NCI-H1694 treated with DMSO at 0.1 percent for 48 hours (cell line): Measurements from ENCODE around the gene CDK5RAP1.
A peak's percentile ranks its signal among the peaks of the same experiment; 100 is the strongest.
"Not testable (repeated sequence)": the region's sequence is repeated elsewhere in the genome, so short reads cannot be mapped to it uniquely, and the experiment has no call there.

Experiments
- DNase-seq: peaks from one replicate; lab custom pipeline; 2025; lab: John Stamatoyannopoulos, UW

The CDK5RAP1 gene

GRCh38 chr20:33401184-33401920, at the start of gene CDK5RAP1:
CDK5RAP1 (minus strand) TSS chr20:33401519; CDS start chr20:33397064, 4,455 bp downstream.
- peak; percentile 66 for DNase-seq

- no peak for DNase-seq
Measured at GRCh38 chr20:33450867-33451266, 49.5 kb upstream of the CDK5RAP1 start.

GRCh38 chr20:33445881-33446625, 44.7 kb upstream of the CDK5RAP1 start:
- DNase-seq = no peak

GRCh38 chr20:33444797-33445560, 43.7 kb upstream of the CDK5RAP1 start:
- DNase-seq = peak; percentile 7

- DNase-seq = peak; percentile 55
Measured at GRCh38 chr20:33443512-33444239, 42.4 kb upstream of the CDK5RAP1 start, which contains the start of gene SNTA1. SNTA1 (minus strand) TSS chr20:33443763; CDS start chr20:33443620, 143 bp downstream.

- no peak for DNase-seq
Measured at GRCh38 chr20:33443006-33443511, 41.7 kb upstream of the CDK5RAP1 start.

GRCh38 chr20:33442136-33443005, 41.1 kb upstream of the CDK5RAP1 start:
- DNase-seq = no peak

GRCh38 chr20:33441142-33441955, 40.0 kb upstream of the CDK5RAP1 start:
- no peak for DNase-seq

- DNase-seq = not testable (repeated sequence)
Measured at GRCh38 chr20:33440562-33440961, 39.2 kb upstream of the CDK5RAP1 start.

- DNase-seq = no peak
Measured at GRCh38 chr20:33438481-33438880, 37.2 kb upstream of the CDK5RAP1 start.

GRCh38 chr20:33437141-33437911, 36.0 kb upstream of the CDK5RAP1 start:
- DNase-seq = no peak

- DNase-seq = no peak
Measured at GRCh38 chr20:33434434-33434833, 33.1 kb upstream of the CDK5RAP1 start.

- no peak for DNase-seq
Measured at GRCh38 chr20:33433465-33434234, 32.3 kb upstream of the CDK5RAP1 start.

- DNase-seq = no peak
Measured at GRCh38 chr20:33431797-33432381, 30.6 kb upstream of the CDK5RAP1 start.

GRCh38 chr20:33423875-33424274, 22.6 kb upstream of the CDK5RAP1 start:
- DNase-seq = not testable (repeated sequence)

GRCh38 chr20:33423141-33423834, 22.0 kb upstream of the CDK5RAP1 start:
- DNase-seq = no peak
